ENCODE measurements around the gene PDE6C. TPM values are rescaled to one million over a fixed set of nuclear protein-coding genes. Genes with fewer than 3 reads are reported as not detected.

The PDE6C gene
- total RNA-seq, 2 donors from 2014 or later, result not detected

- H3K27ac ChIP-seq, result no peak overlapping the region
- H3K27me3 ChIP-seq, result no peaks in the 10 kb centered on the region
- no peaks in the 10 kb centered on the region for H3K4me1 ChIP-seq
- H3K36me3 ChIP-seq, result no peaks in the 10 kb centered on the region
- no peak overlapping the region for H3K4me3 ChIP-seq
- DNase-seq (ENCODE audit: low spot score), result no peak
- no peak for TF ChIP-seq CTCF (IDR thresholded peaks at IDR 0.05)
- H3K9me3 ChIP-seq, result no peaks in the 10 kb centered on the region
These were observed 100.3 kb downstream of the PDE6C start for GRCh38 chr10:93712593-93712992.

GRCh38 chr10:93715345-93715744, 103.0 kb downstream of the PDE6C start:
- DNase-seq (ENCODE audit: low spot score), result no peak
- H3K4me3 ChIP-seq, result no peak overlapping the region
- no peaks in the 10 kb centered on the region for H3K36me3 ChIP-seq
- H3K4me1 ChIP-seq, result no peaks in the 10 kb centered on the region
- H3K27ac ChIP-seq, result no peak overlapping the region
- H3K27me3 ChIP-seq, result no peaks in the 10 kb centered on the region
- TF ChIP-seq CTCF (IDR thresholded peaks at IDR 0.05), result no peak
- H3K9me3 ChIP-seq, result no peaks in the 10 kb centered on the region

Other genes starting within 250 kb of the PDE6C start
- gene MYOF, start 130.2 kb upstream of the PDE6C start, total RNA-seq, result 10 to 100 TPM; 13.4 to 14.1 TPM
- gene CEP55, start 115.9 kb upstream of the PDE6C start, total RNA-seq, result 1 to 10 TPM in 1 of 2 donors, under 1 TPM in 1; 0.24 to 1.8 TPM
- under 1 TPM in 1 of 2 donors, not detected in 1; 0.31 TPM for gene FFAR4, start 45.9 kb upstream of the PDE6C start, total RNA-seq
- 10 to 100 TPM; 16.2 to 48.2 TPM for gene RBP4, start 11.3 kb upstream of the PDE6C start, total RNA-seq
- gene FRA10AC1, start 90.1 kb downstream of the PDE6C start, total RNA-seq, result 1 to 10 TPM; 8.0 to 9.2 TPM
- under 1 TPM in 1 of 2 donors, not detected in 1; 0.44 TPM for gene LGI1, start 145.4 kb downstream of the PDE6C start, total RNA-seq

Data from right atrium auricular region (tissue), 2 donors.